HG03342 (cell line): ENCODE data around the gene CHCT1.

ENCODE experiments used
- ATAC-seq: cut with Tn5 transposase; IDR thresholded peaks from one replicate; pipeline ENCODE4 v1.9.1; 2021; ENCODE audit warnings: mild to moderate bottlenecking, moderate library complexity; ENCODE audit not compliant: unreplicated experiment

Gene CHCT1

DNA sequence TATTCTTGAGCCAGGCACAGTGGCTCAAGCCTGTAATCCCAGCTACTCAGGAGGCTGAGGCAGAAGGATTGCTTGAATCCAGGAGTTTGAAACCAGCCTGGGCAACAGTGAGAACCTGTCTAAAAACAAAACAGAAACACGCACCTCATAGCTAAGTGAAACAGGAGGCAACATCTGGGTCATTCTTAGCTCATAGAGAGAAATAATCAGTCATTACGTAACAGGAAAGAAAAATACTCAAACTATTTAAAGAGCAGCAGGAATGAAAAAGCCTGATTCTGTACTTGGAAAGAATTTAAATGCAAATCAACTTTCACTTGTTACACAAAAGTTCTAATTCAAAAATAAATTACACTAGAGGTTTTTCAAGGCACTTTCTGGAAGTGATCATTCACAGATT, 17.2 kb downstream of the CHCT1 start:
- ATAC-seq, result peak; percentile 66

- no peak for ATAC-seq
These were observed 20.2 kb downstream of the CHCT1 start for GRCh38 chr17:60442271-60443173.

- no peak for ATAC-seq
These were observed 21.4 kb downstream of the CHCT1 start for GRCh38 chr17:60443713-60444112.

- no peak for ATAC-seq
These were observed 22.9 kb downstream of the CHCT1 start for GRCh38 chr17:60445144-60445543.

- ATAC-seq, result no peak
These were observed 25.1 kb downstream of the CHCT1 start for GRCh38 chr17:60447375-60447774.

GRCh38 chr17:60451071-60451470, 28.8 kb downstream of the CHCT1 start:
- ATAC-seq, result no peak

DNA sequence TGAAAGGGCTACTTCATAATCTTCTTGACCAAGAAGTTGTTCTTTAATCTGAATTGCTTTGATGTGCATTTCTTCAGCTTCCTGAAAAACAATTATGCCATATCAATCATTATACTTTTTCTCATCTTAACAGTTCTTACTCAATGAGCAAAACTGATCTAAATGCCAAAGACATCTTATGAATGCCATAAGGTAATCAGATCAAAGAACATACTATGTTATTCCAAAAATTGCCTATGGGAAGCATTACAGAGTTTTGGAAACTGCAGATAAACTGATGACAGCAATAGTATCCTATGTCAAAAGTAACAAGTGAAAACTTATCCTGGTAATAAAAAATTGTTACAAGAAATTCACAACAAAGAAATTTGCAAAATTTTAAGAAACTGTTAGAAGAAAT, 29.7 kb downstream of the CHCT1 start:
- ATAC-seq, result no peak

GRCh38 chr17:60455378-60455777, 33.1 kb downstream of the CHCT1 start:
- ATAC-seq, result no peak

DNA sequence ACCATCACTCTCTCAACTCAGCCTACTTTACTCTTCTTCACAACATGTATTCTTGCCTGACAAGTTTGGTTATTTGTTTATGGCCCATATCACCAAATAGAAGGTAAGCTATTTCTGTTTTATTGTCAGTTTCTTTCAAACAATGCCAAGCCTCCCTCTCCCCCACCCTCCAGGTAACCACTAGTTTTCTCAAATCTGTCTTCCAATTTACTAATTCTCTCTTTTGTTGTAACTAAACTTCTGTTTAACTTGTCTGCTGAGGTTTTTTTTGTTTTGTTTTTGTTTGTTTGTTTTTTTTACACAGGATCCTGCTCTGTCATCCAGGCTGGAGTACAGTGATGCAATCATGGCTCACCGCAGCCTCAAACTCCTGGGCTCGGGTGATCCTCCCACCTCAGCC, 34.9 kb downstream of the CHCT1 start:
- ATAC-seq, result no peak

DNA sequence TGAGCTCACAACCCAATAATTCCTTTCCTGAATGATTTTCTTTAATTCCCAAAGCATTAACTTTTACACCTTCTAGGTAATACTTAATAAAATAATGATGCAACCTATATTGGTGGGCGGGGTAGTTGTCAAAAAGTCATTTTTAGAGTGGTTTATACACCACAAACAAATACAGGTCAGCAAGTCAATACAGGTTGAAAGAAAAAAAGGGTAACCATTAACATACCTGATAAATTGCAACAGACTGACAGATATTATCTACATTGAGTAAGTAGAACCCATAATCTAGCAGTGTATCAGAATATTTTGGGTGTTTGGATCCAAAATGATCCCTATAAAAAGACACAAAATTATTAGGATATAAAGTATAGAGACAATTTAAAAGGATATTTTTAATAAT, 39.3 kb downstream of the CHCT1 start:
- ATAC-seq, result no peak

- no peak for ATAC-seq
These were observed 41.0 kb downstream of the CHCT1 start for GRCh38 chr17:60463157-60463835.

GRCh38 chr17:60464343-60464742, 42.1 kb downstream of the CHCT1 start:
- ATAC-seq, result no peak

- ATAC-seq, result no peak
These were observed 46.1 kb downstream of the CHCT1 start for GRCh38 chr17:60468371-60468770.

DNA sequence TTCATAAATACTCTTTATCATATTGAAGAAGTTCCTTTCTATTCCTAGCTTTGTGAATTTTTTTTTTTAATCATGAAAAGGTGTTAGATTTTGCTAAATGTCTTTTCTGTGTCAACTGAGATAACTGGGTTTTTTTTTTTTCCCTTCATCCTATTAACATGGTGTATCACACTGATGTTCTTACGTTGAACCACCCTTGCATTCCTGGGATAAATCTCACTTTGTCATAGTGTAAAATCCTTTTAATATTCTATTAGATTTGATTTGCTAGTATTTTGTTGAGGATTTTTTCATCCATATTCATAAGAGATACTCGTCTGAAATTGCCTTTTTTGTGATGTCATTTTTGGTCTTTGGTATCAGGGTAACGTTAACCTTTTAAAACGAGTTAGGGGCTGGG, 49.2 kb downstream of the CHCT1 start:
- ATAC-seq, result no peak

- ATAC-seq, result no peak
These were observed 50.2 kb downstream of the CHCT1 start for GRCh38 chr17:60472449-60472848.

DNA sequence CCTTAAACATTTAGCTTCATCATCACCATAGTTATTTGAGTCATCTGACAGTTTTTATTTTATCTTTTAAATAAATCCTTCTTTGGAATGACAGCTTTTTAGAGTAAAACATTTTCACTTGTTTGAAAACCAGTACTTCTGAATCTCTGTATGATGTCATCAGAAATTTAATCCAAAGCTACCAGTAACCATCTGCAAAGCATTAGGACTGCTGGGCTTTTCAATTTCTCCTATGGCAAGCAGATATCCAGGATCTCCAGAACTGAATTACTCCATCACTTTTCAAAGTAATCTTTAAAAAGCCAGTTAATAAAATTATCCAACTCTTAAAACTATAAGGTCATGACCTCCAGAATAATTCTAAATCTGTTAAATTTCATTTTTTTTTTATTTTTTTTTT, 51.5 kb downstream of the CHCT1 start:
- no peak for ATAC-seq
